WTC11 (cell line): Measurements from ENCODE around the gene ZFP36L1.

Experiments used
- CREM ChIP-seq: sonication (generic); formaldehyde crosslinking; IDR thresholded peaks from 2 replicates; pipeline ENCODE4 v1.8.1; 2022; ENCODE audit warnings: mild to moderate bottlenecking, missing genetic modification reagents, moderate library complexity
- IRF2 ChIP-seq: sonication (generic); formaldehyde crosslinking; IDR thresholded peaks from 2 replicates; pipeline ENCODE4 v1.8.0; 2022; ENCODE audit warnings: low read depth, missing genetic modification reagents, borderline replicate concordance
- JUN ChIP-seq: sonication (generic); formaldehyde crosslinking; IDR thresholded peaks from 2 replicates; pipeline ENCODE4 v1.8.0; 2023; ENCODE audit warnings: mild to moderate bottlenecking, missing genetic modification reagents
- RELA ChIP-seq: sonication (generic); formaldehyde crosslinking; IDR thresholded peaks from 2 replicates; pipeline ENCODE4 v1.8.1; 2022; ENCODE audit warnings: missing genetic modification reagents, mild to moderate bottlenecking, borderline replicate concordance
- SMAD3 ChIP-seq: sonication (generic); formaldehyde crosslinking; IDR thresholded peaks from 2 replicates; pipeline ENCODE4 v1.8.0; 2022; ENCODE audit warnings: missing genetic modification reagents, mild to moderate bottlenecking, borderline replicate concordance
- SP1 ChIP-seq: sonication (generic); formaldehyde crosslinking; conservative IDR thresholded peaks from 2 replicates; pipeline ENCODE4 v1.8.1; 2022; ENCODE audit warnings: missing genetic modification reagents
- TF ChIP-seq, protein P1 (sequence below): fragments of 200-600 bp; IDR thresholded peaks from 2 replicates; pipeline ENCODE4 v1.8.0; 2022; ENCODE audit warnings: antibody characterized with exemption

DNA sequence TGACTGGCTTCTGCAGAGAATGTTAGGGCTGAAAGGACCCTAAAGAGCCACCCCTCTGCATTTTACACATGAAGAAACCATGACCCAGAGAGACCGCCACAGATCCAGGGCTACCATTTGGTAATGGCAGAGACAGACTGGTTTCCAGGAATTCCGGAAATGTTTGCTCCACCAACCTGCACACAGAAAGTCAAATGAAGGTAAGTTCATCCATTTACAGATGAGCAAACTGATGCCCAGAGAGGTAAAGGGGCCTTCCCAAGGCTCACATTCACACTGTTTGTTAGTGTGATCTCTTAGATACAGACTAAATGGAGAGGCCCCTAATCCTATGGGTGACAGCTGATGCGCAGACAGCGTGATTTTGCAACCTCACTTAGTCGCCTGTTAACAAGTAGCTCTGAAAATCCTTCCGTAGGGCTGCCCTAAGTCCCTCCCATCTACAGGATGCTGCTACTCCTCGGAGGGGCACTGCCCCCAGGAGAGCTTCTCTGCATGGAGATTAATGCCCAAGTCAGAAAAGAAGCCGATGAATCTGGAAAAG, 33.8 kb downstream of the ZFP36L1 start:
- TF ChIP-seq JUN (no peak), SP1 (CRISPR knock-in tag) (no peak), RELA (CRISPR knock-in tag) (no peak), IRF2 (CRISPR knock-in tag) (no peak), SMAD3 (CRISPR knock-in tag) (no peak), CREM (CRISPR knock-in tag) (no peak)
- TF ChIP-seq, protein P1, sequence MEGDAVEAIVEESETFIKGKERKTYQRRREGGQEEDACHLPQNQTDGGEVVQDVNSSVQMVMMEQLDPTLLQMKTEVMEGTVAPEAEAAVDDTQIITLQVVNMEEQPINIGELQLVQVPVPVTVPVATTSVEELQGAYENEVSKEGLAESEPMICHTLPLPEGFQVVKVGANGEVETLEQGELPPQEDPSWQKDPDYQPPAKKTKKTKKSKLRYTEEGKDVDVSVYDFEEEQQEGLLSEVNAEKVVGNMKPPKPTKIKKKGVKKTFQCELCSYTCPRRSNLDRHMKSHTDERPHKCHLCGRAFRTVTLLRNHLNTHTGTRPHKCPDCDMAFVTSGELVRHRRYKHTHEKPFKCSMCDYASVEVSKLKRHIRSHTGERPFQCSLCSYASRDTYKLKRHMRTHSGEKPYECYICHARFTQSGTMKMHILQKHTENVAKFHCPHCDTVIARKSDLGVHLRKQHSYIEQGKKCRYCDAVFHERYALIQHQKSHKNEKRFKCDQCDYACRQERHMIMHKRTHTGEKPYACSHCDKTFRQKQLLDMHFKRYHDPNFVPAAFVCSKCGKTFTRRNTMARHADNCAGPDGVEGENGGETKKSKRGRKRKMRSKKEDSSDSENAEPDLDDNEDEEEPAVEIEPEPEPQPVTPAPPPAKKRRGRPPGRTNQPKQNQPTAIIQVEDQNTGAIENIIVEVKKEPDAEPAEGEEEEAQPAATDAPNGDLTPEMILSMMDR: no peak
